Upper lobe of left lung (tissue), 6 donors: ENCODE results near the gene SEPTIN1. TPM values are rescaled to one million over a fixed set of nuclear protein-coding genes. Genes with fewer than 3 reads are reported as not detected.
"Not testable (repeated sequence)": the region's sequence is repeated elsewhere in the genome, so short reads cannot be mapped to it uniquely, and the experiment has no call there.

Experiments
- ATAC-seq, 2 donors: fragments of 200-7000 bp; cut with Tn5 transposase; one replicate each; pipeline ENCODE4 v1.9.1; 2022; ENCODE audit warnings: mild to moderate bottlenecking in 2 of 2, moderate library complexity in 2 of 2; ENCODE audit not compliant: low FRiP score in 2 of 2
- DNase-seq, 2 donors: peaks; one replicate each; pipeline ENCODE4 v3.0.0-alpha.2; 2019 to 2020
- H3K27ac ChIP-seq, 4 donors: fragments of 200-600 bp; sonication (generic); one replicate each; pipeline ENCODE4 v1.5.1; 2016 to 2019
- H3K27me3 ChIP-seq, 4 donors: fragments of 200-600 bp; sonication (generic); one replicate each; pipeline ENCODE4 v1.5.1; 2017 to 2019
- H3K36me3 ChIP-seq, 4 donors: fragments of 200-600 bp; sonication (generic); one replicate each; pipeline ENCODE4 v1.5.1; 2016 to 2019
- H3K4me1 ChIP-seq, 4 donors: fragments of 200-600 bp; sonication (generic); one replicate each; pipeline ENCODE4 v1.5.1; 2018 to 2019
- H3K4me3 ChIP-seq, 4 donors: fragments of 200-600 bp; sonication (generic); one replicate each; pipeline ENCODE4 v1.5.1; 2017 to 2019; ENCODE audit warnings: mild to moderate bottlenecking in 2 of 4, moderate library complexity in 1 of 4
- H3K9me3 ChIP-seq, 4 donors: fragments of 200-600 bp; sonication (generic); one replicate each; pipeline ENCODE4 v1.5.1; 2018 to 2019
- CTCF ChIP-seq, 6 experiments: fragments of 450-650 bp in 4 of 6; fragments of 200-600 bp in 2 of 6; sonication (generic) in 2 of 6; IDR thresholded peaks; one replicate each; pipeline ENCODE4 v1.5.1; 2016 to 2019; ENCODE audit warnings: antibody characterized with exemption in 6 of 6
- EP300 ChIP-seq, 4 donors: sonication (generic); formaldehyde crosslinking; IDR thresholded peaks; one replicate each; pipeline ENCODE4 v1.5.1; 2017; ENCODE audit warnings: antibody characterized with exemption in 4 of 4, control low read depth in 2 of 4
- POLR2A ChIP-seq, 4 donors: fragments of 450-650 bp; IDR thresholded peaks; one replicate each; pipeline ENCODE4 v1.5.1; 2016 to 2017; ENCODE audit warnings: antibody characterized with exemption in 4 of 4, mild to moderate bottlenecking in 2 of 4
- POLR2AphosphoS5 ChIP-seq, 2 donors: sonication (generic); formaldehyde crosslinking; IDR thresholded peaks; one replicate each; pipeline ENCODE4 v1.5.1; 2017; ENCODE audit warnings: antibody characterized with exemption in 2 of 2
- WGBS, 2 donors: methylation state at CpG; one replicate each; pipeline ENCODE4 v1.1.5; 2017 to 2018; 5-methylcytosine and 5-hydroxymethylcytosine counted together
- total RNA-seq, 6 donors: library from RNA; depleted of rRNA in 4 of 6; stranded (reverse); fragments of >200 nt in 4 of 6; gene quantifications; one replicate each; pipeline versions ENCODE4 v1.1.0 to v1.2.1, GENCODE V29; 2016 to 2021
- donor health status: DM: no; HTN: no; CAD: no; lungs with moderate emphysema.
- donor health status: DM: no; HTN: yes; CAD: no; lungs with severe emphysema.

SEPTIN1 gene
- total RNA-seq, 6 donors from 2014 or later, result 3.5 to 13.6 (median 7.1) TPM

GRCh38 chr16:30397056-30397455, 14.7 kb upstream of the SEPTIN1 start:
- Histone ChIP-seq H3K27me3 (no peaks in the 10 kb centered on the region), H3K9me3 (no peaks in the 10 kb centered on the region), H3K4me3 (no peak overlapping the region), H3K4me1 (peaks cover 17 to 56% (median 22%) of the 10 kb centered on the region in 4 donors), H3K27ac (no peak overlapping the region), H3K36me3 (peaks cover 0 to 18% (median 10%) of the 10 kb centered on the region in 4 donors)
- no peak for ATAC-seq
- no peak for DNase-seq
- no peak for TF ChIP-seq POLR2AphosphoS5 (IDR thresholded peaks at IDR 0.05)
- TF ChIP-seq CTCF (IDR thresholded peaks at IDR 0.05), result no peak
- TF ChIP-seq POLR2A (IDR thresholded peaks at IDR 0.05), result no peak
- no peak for TF ChIP-seq EP300 (IDR thresholded peaks at IDR 0.05)
- 56 to 75% methylated on average over 4 of the region's 4 CpGs for WGBS, 2 donors

GRCh38 chr16:30396627-30397026, 14.3 kb upstream of the SEPTIN1 start:
- ATAC-seq, H3K9me3 ChIP-seq, H3K27ac ChIP-seq, H3K4me3 ChIP-seq, H3K27me3 ChIP-seq, DNase-seq: not testable (repeated sequence)
- H3K4me1 ChIP-seq, result peaks cover 17 to 56% (median 22%) of the 10 kb centered on the region in 4 donors
- WGBS, 2 donors, result 72 to 89% methylated on average over 4 of the region's 4 CpGs
- H3K36me3 ChIP-seq, result peaks cover 0 to 18% (median 10%) of the 10 kb centered on the region in 4 donors

GRCh38 chr16:30395992-30396585, 13.7 kb upstream of the SEPTIN1 start:
- H3K36me3 ChIP-seq, result peaks cover 0 to 18% (median 10%) of the 10 kb centered on the region in 4 donors
- DNase-seq, result no peak
- TF ChIP-seq EP300 (IDR thresholded peaks at IDR 0.05) (no peak), POLR2AphosphoS5 (IDR thresholded peaks at IDR 0.05) (no peak), POLR2A (IDR thresholded peaks at IDR 0.05) (no peak), CTCF (IDR thresholded peaks at IDR 0.05) (no peak)
- H3K9me3 ChIP-seq, result no peaks in the 10 kb centered on the region
- H3K27ac ChIP-seq, result peak overlapping the region; percentile 56 to 84 (median 72)
- 10 to 15% methylated on average over 13 of the region's 13 CpGs for WGBS, 2 donors
- no peak for ATAC-seq
- H3K27me3 ChIP-seq, result no peaks in the 10 kb centered on the region
- peak overlapping the region; percentile 62 to 95 (median 89) for H3K4me3 ChIP-seq
- peaks cover 17 to 51% (median 22%) of the 10 kb centered on the region in 4 donors for H3K4me1 ChIP-seq

GRCh38 chr16:30395155-30395991, 13.0 kb upstream of the SEPTIN1 start, which contains the start of gene ZNF48:
ZNF48 (plus strand) TSS chr16:30395420; CDS start chr16:30395795, 375 bp downstream.
- peak; percentile 96 to 98 for ATAC-seq
- DNase-seq, result peak; percentile 88 to 96
- no peaks in the 10 kb centered on the region for H3K9me3 ChIP-seq
- H3K4me1 ChIP-seq, result peaks cover 15 to 44% (median 22%) of the 10 kb centered on the region in 4 donors
- 2 to 5% methylated on average over 4 to 32 of the region's 103 CpGs for WGBS, 2 donors
- H3K27ac ChIP-seq, result peak within 1 kb of the TSS; percentile 56 to 84 (median 78)
- peak within 1 kb of the TSS; percentile 62 to 95 (median 89) for H3K4me3 ChIP-seq
- peaks cover 0 to 18% (median 10%) of the 10 kb centered on the region in 4 donors for H3K36me3 ChIP-seq
- TF ChIP-seq POLR2AphosphoS5 (IDR thresholded peaks at IDR 0.05), result peak; percentile 29 to 49
- TF ChIP-seq EP300 (IDR thresholded peaks at IDR 0.05), result no peak
- peak; percentile 46 to 91 (median 83) for TF ChIP-seq CTCF (IDR thresholded peaks at IDR 0.05)
- peak in 1 of 4 donors; percentile 60 for TF ChIP-seq POLR2A (IDR thresholded peaks at IDR 0.05)
- H3K27me3 ChIP-seq, result no peaks in the 10 kb centered on the region

- Histone ChIP-seq H3K4me3 (peak overlapping the region; percentile 62 to 95 (median 89)), H3K9me3 (no peaks in the 10 kb centered on the region), H3K36me3 (peaks cover 0 to 18% (median 10%) of the 10 kb centered on the region in 4 donors), H3K27ac (peak overlapping the region; percentile 56 to 84 (median 78)), H3K27me3 (no peaks in the 10 kb centered on the region), H3K4me1 (peaks cover 12 to 37% (median 19%) of the 10 kb centered on the region in 4 donors)
- DNase-seq (no peak), ATAC-seq (peak in 1 of 2 donors; percentile 66)
- 10 to 11% methylated on average over 30 to 31 of the region's 31 CpGs for WGBS, 2 donors
- no peak for TF ChIP-seq POLR2AphosphoS5 (IDR thresholded peaks at IDR 0.05)
- TF ChIP-seq CTCF (IDR thresholded peaks at IDR 0.05), result no peak
- no peak for TF ChIP-seq POLR2A (IDR thresholded peaks at IDR 0.05)
- no peak for TF ChIP-seq EP300 (IDR thresholded peaks at IDR 0.05)
Measured at GRCh38 chr16:30394592-30395154, 12.3 kb upstream of the SEPTIN1 start.
